ENCODE measurements around the gene FAM227B. TPM values are rescaled to one million over a fixed set of nuclear protein-coding genes. Genes with fewer than 3 reads are reported as not detected.

Gene FAM227B
- total and polyA plus RNA-seq, 10 donors, result 4.1 to 7.5 (median 5.2) TPM

- Histone ChIP-seq H3K36me3 (peaks cover 0 to 43% (median 0%) of the 10 kb centered on the region in 6 donors), H3K4me3 (no peak overlapping the region), H3K27me3 (replicated peaks in 1 of 7) (no peaks in the 10 kb centered on the region), H3K4me1 (no peaks in the 10 kb centered on the region), H3K9me3 (peaks cover 0 to 23% (median 20%) of the 10 kb centered on the region in 8 donors), H3K27ac (no peak overlapping the region)
- no peak for TF ChIP-seq POLR2A (IDR thresholded peaks at IDR 0.05)
- TF ChIP-seq CTCF (IDR thresholded peaks at IDR 0.05 in 8 of 11, conservative IDR thresholded peaks at IDR 0.05 in 3 of 11), result no peak
- intact Hi-C loops (cut with DNase I; ENCODE audit: low total_unique reads), result no loop called here
- no peak for DNase-seq
Observed at GRCh38 chr15:49343546-49343945, 277.1 kb downstream of the FAM227B start.

- H3K27ac ChIP-seq, result no peak overlapping the region
- H3K36me3 ChIP-seq, result peaks cover 0 to 42% (median 0%) of the 10 kb centered on the region in 6 donors
- DNase-seq, result no peak
- H3K4me1 ChIP-seq, result no peaks in the 10 kb centered on the region
- H3K27me3 ChIP-seq (replicated peaks in 1 of 7), result no peaks in the 10 kb centered on the region
- H3K9me3 ChIP-seq, result peaks cover 0 to 23% (median 20%) of the 10 kb centered on the region in 8 donors
- TF ChIP-seq POLR2AphosphoS5 (IDR thresholded peaks at IDR 0.05), result no peak
- TF ChIP-seq POLR2A (IDR thresholded peaks at IDR 0.05), result no peak
- no peak for TF ChIP-seq CTCF (IDR thresholded peaks at IDR 0.05 in 8 of 11, conservative IDR thresholded peaks at IDR 0.05 in 3 of 11)
- 71 to 91% (median 78%) methylated on average over 7 to 10 of the region's 10 CpGs for WGBS, 5 donors
- intact Hi-C loops (cut with DNase I; ENCODE audit: low total_unique reads), result no loop called here
- H3K4me3 ChIP-seq, result no peak overlapping the region
Observed at GRCh38 chr15:49339656-49340055, 281.0 kb downstream of the FAM227B start.

- H3K27ac ChIP-seq, result no peak overlapping the region
- H3K36me3 ChIP-seq, result peaks cover 0 to 49% (median 4%) of the 10 kb centered on the region in 6 donors
- intact Hi-C loops (cut with DNase I; ENCODE audit: low total_unique reads), result no loop called here
- H3K4me3 ChIP-seq, result no peak overlapping the region
- no peaks in the 10 kb centered on the region for H3K9me3 ChIP-seq
- 89 to 96% (median 91%) methylated on average over 3 of the region's 3 CpGs for WGBS, 5 donors
- no peaks in the 10 kb centered on the region for H3K27me3 ChIP-seq (replicated peaks in 1 of 7)
- no peaks in the 10 kb centered on the region for H3K4me1 ChIP-seq
- no peak for DNase-seq
- TF ChIP-seq POLR2A (IDR thresholded peaks at IDR 0.05) (no peak), CTCF (IDR thresholded peaks at IDR 0.05 in 8 of 11, conservative IDR thresholded peaks at IDR 0.05 in 3 of 11) (no peak), POLR2AphosphoS5 (IDR thresholded peaks at IDR 0.05) (no peak)
Observed at GRCh38 chr15:49331951-49332350, 288.7 kb downstream of the FAM227B start.

- no peak overlapping the region for H3K27ac ChIP-seq
- intact Hi-C loops (cut with DNase I; ENCODE audit: low total_unique reads), result no loop called here
- no peak for DNase-seq
- H3K27me3 ChIP-seq (replicated peaks in 1 of 7), result no peaks in the 10 kb centered on the region
- no peaks in the 10 kb centered on the region for H3K9me3 ChIP-seq
- no peaks in the 10 kb centered on the region for H3K4me1 ChIP-seq
- no peak overlapping the region for H3K4me3 ChIP-seq
- TF ChIP-seq CTCF (IDR thresholded peaks at IDR 0.05 in 8 of 11, conservative IDR thresholded peaks at IDR 0.05 in 3 of 11) (no peak), POLR2AphosphoS5 (IDR thresholded peaks at IDR 0.05) (no peak), POLR2A (IDR thresholded peaks at IDR 0.05) (no peak)
- H3K36me3 ChIP-seq, result peaks cover 0 to 49% (median 4%) of the 10 kb centered on the region in 6 donors
Observed at GRCh38 chr15:49331442-49331841, 289.2 kb downstream of the FAM227B start.

Data from spleen (tissue), 11 donors.